H1 (cell line): Measurements from ENCODE around the gene PPAN. TPM values are rescaled to one million over a fixed set of nuclear protein-coding genes. Genes with fewer than 3 reads are reported as not detected.

Source experiments
- NRF1 ChIP-seq: IDR thresholded peaks from 2 replicates; pipeline ENCODE4 v1.6.1; 2011; ENCODE audit warnings: mild to moderate bottlenecking, low read depth, low read length, improper control_type of control experiment
- POLR2A ChIP-seq, 2 experiments: IDR thresholded peaks; 1 replicate in 1 of 2; 2 replicates in 1 of 2; pipeline ENCODE4 v1.6.1; 2011; ENCODE audit warnings: low read depth in 2 of 2, low read length in 2 of 2, mild to moderate bottlenecking in 2 of 2; ENCODE audit errors: control extremely low read depth in 1 of 2
- SP4 ChIP-seq: IDR thresholded peaks from 2 replicates; pipeline ENCODE4 v1.6.1; 2012; ENCODE audit warnings: low read length, inconsistent platforms
- polyA plus RNA-seq, 7 experiments: library from polyadenylated mRNA; depleted of rRNA in 3 of 7; stranded (reverse) in 5 of 7; unstranded in 2 of 7; fragments of >200 nt in 5 of 7; fragments of 200-250 nt in 2 of 7; gene quantifications; 1 replicate in 5 of 7; 2 replicates in 1 of 7; 4 replicates in 1 of 7; pipeline versions ENCODE4 v1.2.1 to v1.2.3, GENCODE V29; 2011 to 2013; ENCODE audit warnings: missing spikeins in 2 of 7, mixed read lengths in 2 of 7
- total RNA-seq: library from RNA; stranded (reverse); fragmentation: NEBNext Ultra II Directional; extraction: Animal tissue kit (Norgen Biotek cat#: 25700); gene quantifications from 2 replicates; pipeline ENCODE4 v1.2.1, GENCODE V29; 2021

The PPAN gene
- total and polyA plus RNA-seq, 2 of the 8 experiments (the other 6 are each of a cell fraction or from before 2014, with no cell fraction given): 48.8 to 74.4 TPM

- no peak for TF ChIP-seq SP4
- TF ChIP-seq POLR2A (IDR thresholded peaks at IDR 0.05; ENCODE audit: control extremely low read depth in 1 of 2, low read depth in 2 of 2, low read length in 2 of 2): peak; percentile 43 to 79
- TF ChIP-seq NRF1: no peak
Observed at GRCh38 chr19:10116085-10116865, 10.1 kb downstream of the PPAN start (continued).
